ENCODE measurements around the gene RNF181. TPM values are rescaled to one million over a fixed set of nuclear protein-coding genes. Genes with fewer than 3 reads are reported as not detected.
A peak's percentile ranks its signal among the peaks of the same experiment; 100 is the strongest.

The RNF181 gene
- total and polyA plus RNA-seq, 2 of the 8 experiments (the other 6 are each of a cell fraction or from before 2014, with no cell fraction given), result 97.2 to 514 TPM

DNA sequence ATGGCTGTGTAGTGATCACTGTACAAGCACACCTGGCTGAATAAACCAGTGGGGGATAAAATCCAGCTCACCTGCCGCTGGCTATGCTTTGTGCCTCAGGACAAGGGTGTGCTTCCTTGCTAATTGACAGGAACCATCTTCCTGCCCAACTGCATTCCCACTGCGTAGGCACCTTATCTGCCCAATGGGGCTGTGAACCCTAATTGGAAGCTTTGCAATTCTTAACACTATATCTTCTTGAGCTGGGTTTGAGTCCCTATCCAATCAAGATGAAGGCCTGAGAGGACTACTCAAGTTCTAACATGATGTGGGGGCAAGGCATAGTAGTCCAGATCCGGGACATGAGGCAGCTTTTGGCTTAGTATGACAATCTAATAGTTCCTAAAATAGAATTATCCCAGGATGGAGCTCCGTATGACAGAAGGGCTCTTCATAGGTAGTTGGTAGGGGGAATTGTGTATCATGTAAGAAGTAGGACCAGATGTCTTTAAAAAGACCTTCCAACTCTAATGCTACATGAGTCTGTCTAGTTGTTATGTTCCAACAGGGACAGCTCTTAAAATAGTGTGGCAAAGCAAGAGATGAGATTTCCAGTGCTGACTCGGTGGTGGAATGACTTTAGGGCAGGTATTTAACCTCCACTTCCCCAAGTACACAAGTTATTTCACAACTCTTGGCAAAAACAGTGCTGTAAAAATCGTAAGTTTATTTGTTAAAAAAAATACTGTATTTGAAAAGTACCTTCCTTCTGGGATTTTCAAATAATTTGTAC, 9.2 kb downstream of the RNF181 start:
- CTCF ChIA-PET (ENCODE audit: partially characterized antibody), result interaction anchor here (0.6 to 1.9 kb wide), 8 partner anchors 9 to 329 kb away, joined by 3 to 6 read pairs (median 4); partner anchors contain the start of gene RNF181

More for the DNA sequence above, 9.2 kb downstream of the RNF181 start:
- Histone ChIP-seq H2BK120ac (replicated peaks; ENCODE audit: low read depth, low read length) (no peak overlapping the region), H2BK20ac (ENCODE audit: low read length) (no peak overlapping the region), H3K4me3 (ENCODE audit: extremely low read depth in 1 of 4, insufficient read depth in 2 of 4, low read depth in 3 of 4, low read length in 4 of 4) (no peak overlapping the region), H3K23me2 (ENCODE audit: low read depth, low read length) (peaks cover 12% of the 10 kb centered on the region), H3K27ac (ENCODE audit: low read depth, low read length) (no peak overlapping the region), H3K27me3 (replicated peaks in 1 of 4; ENCODE audit: control insufficient read depth in 3 of 4, extremely low read depth in 1 of 4, insufficient read depth in 3 of 4, low read length in 3 of 4) (no peaks in the 10 kb centered on the region), H4K20me1 (replicated peaks in 1 of 2; ENCODE audit: control insufficient read depth in 1 of 2, insufficient read depth in 2 of 2, low read length in 2 of 2) (peaks cover 0 to 12% of the 10 kb centered on the region in 2 experiments), H3K4me2 (ENCODE audit: insufficient read depth in 1 of 2, low read depth in 2 of 2, low read length in 2 of 2) (peak overlapping the region in 1 of 2 experiments; percentile 89; a peak in 1 of 4 replicates), H3K4me1 (replicated peaks in 1 of 4; ENCODE audit: control insufficient read depth in 3 of 4, insufficient read depth in 4 of 4, low read length in 3 of 4) (peaks cover 0 to 5% (median 2%) of the 10 kb centered on the region in 4 experiments; a peak in 6 of 7 replicates), H3K23ac (ENCODE audit: insufficient read length) (no peak overlapping the region), H3K56ac (replicated peaks; ENCODE audit: insufficient read length, low read depth, low read length) (no peak overlapping the region), H3K9ac (replicated peaks in 1 of 4; ENCODE audit: extremely low read depth in 1 of 4, low read depth in 3 of 4, low read length in 3 of 4) (no peak overlapping the region; a peak in 1 of 7 replicates), H3K79me2 (ENCODE audit: control insufficient read depth in 1 of 2, insufficient read depth in 2 of 2, low read length in 2 of 2) (peaks cover 0 to 7% of the 10 kb centered on the region in 2 experiments; a peak in 1 of 4 replicates), H3K14ac (ENCODE audit: insufficient read length) (no peak overlapping the region), H3K36me3 (ENCODE audit: control insufficient read depth in 2 of 4, insufficient read depth in 4 of 4, low read length in 3 of 4) (peaks cover 6 to 19% (median 13%) of the 10 kb centered on the region in 4 experiments; a peak in 6 of 8 replicates), H3K9me3 (ENCODE audit: insufficient read depth in 2 of 2, low read depth in 1 of 2, low read length in 1 of 2) (no peaks in the 10 kb centered on the region), H2AFZ (ENCODE audit: low read length) (no peak overlapping the region), H2AK5ac (ENCODE audit: low read depth, low read length) (no peak overlapping the region), H2BK12ac (ENCODE audit: low read depth, low read length) (no peak overlapping the region), H4K5ac (ENCODE audit: insufficient read length, low read depth, low read length) (no peak overlapping the region), H3K18ac (ENCODE audit: extremely low read depth, low read length) (no peak overlapping the region), H2BK5ac (ENCODE audit: low read depth, low read length) (no peak overlapping the region), H3K4ac (replicated peaks; ENCODE audit: insufficient read length, low read depth, low read length) (no peak overlapping the region), H2BK15ac (ENCODE audit: low read length) (no peak overlapping the region), H4K91ac (replicated peaks; ENCODE audit: insufficient read length, low read length) (no peak overlapping the region), H3K79me1 (ENCODE audit: low read depth, low read length) (peaks cover 7% of the 10 kb centered on the region), H4K8ac (ENCODE audit: extremely low read depth, insufficient read depth, low read length) (no peak overlapping the region; the same call in 1 of the 2 replicates)
- TF ChIP-seq POLR2AphosphoS5 (IDR thresholded peaks at IDR 0.05; ENCODE audit: low read depth, low read length), result 0 out of 2 replicates have a peak, but pooled peaks have one; percentile 22
- 0 out of 3 replicates have a peak, but pooled peaks of 1 of the 2 experiments have one; percentile 24 for TF ChIP-seq POLR2A (IDR thresholded peaks at IDR 0.05; ENCODE audit: control extremely low read depth in 1 of 2, low read depth in 2 of 2, low read length in 2 of 2)
- no peak for TF ChIP-seq KDM5A (IDR thresholded peaks at IDR 0.05; ENCODE audit: low read length)
- WGBS, 2 experiments (ENCODE audit: extremely low coverage in 1 of 2, insufficient coverage in 1 of 2, insufficient read length in 1 of 2, insufficient replicate concordance in 2 of 2, low coverage in 1 of 2, low lambda C conversion rate in 2 of 2, missing lambda C conversion rate in 1 of 2), result 82% methylated on average over 6 of the region's 6 CpGs; no CpG with 5 or more reads in 1 of the 2 experiments
- no peak for FAIRE-seq
- POLR2A ChIA-PET (ENCODE audit: partially characterized antibody), result interaction anchor here (0.6 to 7.9 kb wide), 11 partner anchors 9 to 184 kb away, joined by 3 to 95 read pairs (median 8); partner anchors contain the start of genes C2orf68, MAT2A, RNF181 and USP39
- DNase-seq (ENCODE audit: low read depth in 1 of 2, low spot score in 2 of 2), result no peak

Data from H1 (cell line).